ENCODE data around the gene BBOX1. TPM values are rescaled to one million over a fixed set of nuclear protein-coding genes. Genes with fewer than 3 reads are reported as not detected.

Gene BBOX1
- total RNA-seq, 1 experiment from 2014 or later, result not detected

DNA sequence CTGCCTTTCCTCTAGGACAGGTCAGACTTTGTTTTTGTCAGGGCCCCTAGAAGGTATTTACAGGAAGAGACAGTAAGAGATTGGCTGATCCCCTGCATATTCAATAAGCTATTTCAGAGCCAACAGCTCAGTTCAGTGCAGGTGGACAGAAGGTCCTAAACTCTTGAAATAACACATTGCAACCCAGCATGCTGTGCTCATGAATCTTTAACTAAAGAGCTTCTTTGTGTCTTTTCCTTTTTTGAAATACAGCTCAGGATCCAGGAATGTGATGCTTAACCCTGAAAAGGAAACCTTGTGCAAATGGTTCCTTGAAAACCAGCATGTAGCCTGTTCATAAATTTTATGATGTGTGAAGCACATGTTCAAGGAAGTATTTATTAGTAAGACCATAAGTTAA is 43.9 kb downstream of the BBOX1 start:
- H3K4me3 ChIP-seq (ENCODE audit: low read depth, low read length, poor library complexity, severe bottlenecking), result no peak overlapping the region
- CTCF ChIA-PET, result interaction anchor here (0.6 to 0.7 kb wide), 2 partner anchors 18 to 883 kb away, joined by 3 to 4 read pairs; no protein-coding TSS in a partner anchor
- POLR2A ChIA-PET (ENCODE audit: low non-redundant PET), result interaction anchor here (1.0 kb wide), 1 partner anchor 111 kb away, joined by 5 read pairs; no protein-coding TSS in a partner anchor
- BruUV-seq (replicated peaks), result no TSS peak
- intact Hi-C loops (cut with micrococcal nuclease; ENCODE audit: unreplicated experiment), result no loop called here
- peaks cover 3% of the 10 kb centered on the region for H3K9me3 ChIP-seq (ENCODE audit: low read depth, low read length, poor library complexity, severe bottlenecking)
- no peak for TF ChIP-seq CTCF (conservative IDR thresholded peaks at IDR 0.05; ENCODE audit: low read depth, low read length)
- no peak for TF ChIP-seq EZH2 (IDR thresholded peaks at IDR 0.05; ENCODE audit: borderline replicate concordance, low read depth, low read length, poor library complexity, severe bottlenecking)
- H3K27me3 ChIP-seq (replicated peaks; ENCODE audit: insufficient read depth, low read depth, low read length, poor library complexity), result peaks cover 25% of the 10 kb centered on the region
- peak; percentile 77 for DNase-seq (ENCODE audit: low spot score)
- H3K4me1 ChIP-seq (ENCODE audit: insufficient read depth, low read length, poor library complexity, severe bottlenecking), result no peaks in the 10 kb centered on the region
- H3K36me3 ChIP-seq (ENCODE audit: insufficient read depth, low read length, poor library complexity, severe bottlenecking), result no peaks in the 10 kb centered on the region
- H3K27ac ChIP-seq (ENCODE audit: low read depth, low read length, poor library complexity, severe bottlenecking), result no peak overlapping the region

DNA sequence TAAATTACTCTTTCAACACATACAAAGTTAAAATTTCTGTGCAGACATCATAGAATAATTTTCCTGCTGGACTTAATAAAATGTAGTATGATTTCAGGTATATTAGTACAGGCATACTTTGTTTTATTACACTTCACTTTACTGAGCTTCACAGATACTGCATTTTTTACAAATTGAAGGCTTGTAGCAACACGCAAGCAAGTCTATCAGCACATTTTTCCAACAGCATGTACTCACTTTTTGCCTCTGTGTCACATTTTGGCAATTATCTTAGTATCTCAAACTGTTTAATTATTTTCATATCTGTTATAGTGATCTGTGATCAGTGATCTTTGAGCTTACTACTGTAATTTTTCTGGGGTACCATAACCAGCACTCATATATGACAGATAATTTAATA is 44.5 kb downstream of the BBOX1 start:
- CTCF ChIA-PET, result interaction anchor here (0.6 kb wide), 1 partner anchor 884 kb away, joined by 4 read pairs; no protein-coding TSS in a partner anchor
- Histone ChIP-seq H3K27ac (ENCODE audit: low read depth, low read length, poor library complexity, severe bottlenecking) (no peak overlapping the region), H3K9me3 (ENCODE audit: low read depth, low read length, poor library complexity, severe bottlenecking) (peaks cover 9% of the 10 kb centered on the region), H3K27me3 (replicated peaks; ENCODE audit: insufficient read depth, low read depth, low read length, poor library complexity) (peaks cover 19% of the 10 kb centered on the region), H3K4me1 (ENCODE audit: insufficient read depth, low read length, poor library complexity, severe bottlenecking) (no peaks in the 10 kb centered on the region), H3K36me3 (ENCODE audit: insufficient read depth, low read length, poor library complexity, severe bottlenecking) (no peaks in the 10 kb centered on the region), H3K4me3 (ENCODE audit: low read depth, low read length, poor library complexity, severe bottlenecking) (no peak overlapping the region)
- no peak for DNase-seq (ENCODE audit: low spot score)
- no peak for TF ChIP-seq CTCF (conservative IDR thresholded peaks at IDR 0.05; ENCODE audit: low read depth, low read length)
- TF ChIP-seq EZH2 (IDR thresholded peaks at IDR 0.05; ENCODE audit: borderline replicate concordance, low read depth, low read length, poor library complexity, severe bottlenecking), result no peak
- BruUV-seq (replicated peaks), result no TSS peak
- intact Hi-C loops (cut with micrococcal nuclease; ENCODE audit: unreplicated experiment), result no loop called here
- POLR2A ChIA-PET (ENCODE audit: low non-redundant PET), result interaction anchor here (1.0 kb wide), 1 partner anchor 111 kb away, joined by 5 read pairs; no protein-coding TSS in a partner anchor

GRCh38 chr11:27085605-27086004 is 45.0 kb downstream of the BBOX1 start:
- Histone ChIP-seq H3K36me3 (ENCODE audit: insufficient read depth, low read length, poor library complexity, severe bottlenecking) (no peaks in the 10 kb centered on the region), H3K4me1 (ENCODE audit: insufficient read depth, low read length, poor library complexity, severe bottlenecking) (no peaks in the 10 kb centered on the region), H3K4me3 (ENCODE audit: low read depth, low read length, poor library complexity, severe bottlenecking) (no peak overlapping the region), H3K27me3 (replicated peaks; ENCODE audit: insufficient read depth, low read depth, low read length, poor library complexity) (peaks cover 14% of the 10 kb centered on the region), H3K9me3 (ENCODE audit: low read depth, low read length, poor library complexity, severe bottlenecking) (peaks cover 9% of the 10 kb centered on the region), H3K27ac (ENCODE audit: low read depth, low read length, poor library complexity, severe bottlenecking) (no peak overlapping the region)
- ChIA-PET CTCF (no interaction called here), POLR2A (ENCODE audit: low non-redundant PET) (no interaction called here)
- intact Hi-C loops (cut with micrococcal nuclease; ENCODE audit: unreplicated experiment), result no loop called here
- TF ChIP-seq CTCF (conservative IDR thresholded peaks at IDR 0.05; ENCODE audit: low read depth, low read length), result no peak
- no peak for TF ChIP-seq EZH2 (IDR thresholded peaks at IDR 0.05; ENCODE audit: borderline replicate concordance, low read depth, low read length, poor library complexity, severe bottlenecking)
- no TSS peak for BruUV-seq (replicated peaks)
- no peak for DNase-seq (ENCODE audit: low spot score)

Data from A673 (cell line).